Measurements from ENCODE around the gene USP10. TPM values are rescaled to one million over a fixed set of nuclear protein-coding genes. Genes with fewer than 3 reads are reported as not detected.

Gene USP10
- polyA plus RNA-seq, 2 of the 4 experiments (the other 2 are of a cell fraction): 61.5 to 93.5 TPM

DNA sequence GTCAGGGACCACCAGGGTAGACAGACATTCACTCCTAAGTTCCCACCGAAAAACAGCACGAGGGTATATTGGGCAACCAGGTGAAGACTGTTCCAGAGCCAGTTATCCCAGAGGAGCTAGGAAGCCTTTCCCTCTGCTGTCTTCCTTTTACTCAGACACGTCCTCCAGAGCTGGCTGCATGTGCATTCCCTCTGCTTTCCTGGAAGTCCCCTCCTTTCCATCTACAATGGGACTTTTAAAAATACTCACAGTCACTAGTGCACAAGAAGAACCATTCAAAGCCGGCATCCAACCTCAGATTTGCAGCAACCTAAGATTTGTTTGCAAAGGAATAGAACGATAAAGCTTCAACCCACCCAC, 87.4 kb downstream of the USP10 start:
- ATAC-seq: no peak
- Histone ChIP-seq H3K4me2 (no peak overlapping the region), H3K4me3 (no peak overlapping the region), H3K4me1 (no peaks in the 10 kb centered on the region), H3K9me3 (no peaks in the 10 kb centered on the region), H3K27ac (no peak overlapping the region)
- ChIA-PET POLR2A (no interaction called here), CTCF (interaction anchor here (0.6 kb wide), 1 partner anchor 17 kb away, joined by 3 read pairs; no protein-coding TSS in a partner anchor)
- no peak for FAIRE-seq
- TF ChIP-seq, protein P1, sequence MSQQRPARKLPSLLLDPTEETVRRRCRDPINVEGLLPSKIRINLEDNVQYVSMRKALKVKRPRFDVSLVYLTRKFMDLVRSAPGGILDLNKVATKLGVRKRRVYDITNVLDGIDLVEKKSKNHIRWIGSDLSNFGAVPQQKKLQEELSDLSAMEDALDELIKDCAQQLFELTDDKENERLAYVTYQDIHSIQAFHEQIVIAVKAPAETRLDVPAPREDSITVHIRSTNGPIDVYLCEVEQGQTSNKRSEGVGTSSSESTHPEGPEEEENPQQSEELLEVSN (IDR thresholded peaks at IDR 0.05; ENCODE audit: borderline replicate concordance, low read depth): no peak
- TF ChIP-seq JUNB (IDR thresholded peaks at IDR 0.05) (no peak), HOXB13 (CRISPR knock-in tag; IDR thresholded peaks at IDR 0.05; ENCODE audit: low read depth) (no peak), HOXB5 (CRISPR knock-in tag; IDR thresholded peaks at IDR 0.05) (no peak), NPAS2 (CRISPR knock-in tag; IDR thresholded peaks at IDR 0.05; ENCODE audit: borderline replicate concordance) (no peak), HEYL (CRISPR knock-in tag; IDR thresholded peaks at IDR 0.05) (no peak), NR3C1 (IDR thresholded peaks at IDR 0.05) (no peak), KDM1A (IDR thresholded peaks at IDR 0.05; ENCODE audit: low read depth) (no peak), ESRRA (IDR thresholded peaks at IDR 0.05; ENCODE audit: borderline replicate concordance, low read length) (no peak), EP300 (IDR thresholded peaks at IDR 0.05) (no peak)
- TF ChIP-seq, protein P2, sequence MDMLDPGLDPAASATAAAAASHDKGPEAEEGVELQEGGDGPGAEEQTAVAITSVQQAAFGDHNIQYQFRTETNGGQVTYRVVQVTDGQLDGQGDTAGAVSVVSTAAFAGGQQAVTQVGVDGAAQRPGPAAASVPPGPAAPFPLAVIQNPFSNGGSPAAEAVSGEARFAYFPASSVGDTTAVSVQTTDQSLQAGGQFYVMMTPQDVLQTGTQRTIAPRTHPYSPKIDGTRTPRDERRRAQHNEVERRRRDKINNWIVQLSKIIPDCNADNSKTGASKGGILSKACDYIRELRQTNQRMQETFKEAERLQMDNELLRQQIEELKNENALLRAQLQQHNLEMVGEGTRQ (IDR thresholded peaks at IDR 0.05): no peak
- WGBS (ENCODE audit: missing lambda C conversion rate): 79% methylated on average over 5 of the region's 5 CpGs
- no peak for DNase-seq (ENCODE audit: low read depth in 1 of 2, low spot score in 1 of 2)

DNA sequence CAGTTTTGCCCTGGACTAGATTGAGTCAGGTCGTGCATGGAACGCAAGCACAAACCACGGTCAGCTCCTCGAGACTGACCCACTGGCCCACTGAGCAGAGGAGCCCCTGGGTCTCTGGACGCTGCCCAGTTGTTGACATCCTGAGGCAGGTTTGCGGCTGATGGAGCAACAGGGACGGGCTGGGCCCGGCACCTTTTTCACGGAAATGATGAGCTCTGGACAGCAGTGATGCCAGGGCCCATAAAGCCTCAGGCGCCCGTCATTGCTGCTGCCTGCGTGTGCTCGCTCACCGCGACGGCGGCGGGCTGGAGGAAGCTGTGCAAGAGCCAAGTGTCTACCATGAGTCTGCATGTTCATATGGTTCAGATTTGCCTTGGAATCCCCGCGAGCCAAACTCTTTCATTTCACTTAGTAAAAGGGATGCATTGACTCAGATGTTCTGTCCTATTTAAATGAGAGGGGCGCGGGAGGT, 89.2 kb downstream of the USP10 start:
- WGBS (ENCODE audit: missing lambda C conversion rate): 96% methylated on average over 21 of the region's 22 CpGs
- ChIA-PET CTCF (interaction anchor here (0.7 to 2.1 kb wide), 4 partner anchors 9 to 102 kb away, joined by 3 to 6 read pairs (median 3); no protein-coding TSS in a partner anchor), POLR2A (no interaction called here)
- TF ChIP-seq SMC3 (IDR thresholded peaks at IDR 0.05): no peak
- TF ChIP-seq MAFK (IDR thresholded peaks at IDR 0.05; ENCODE audit: partially characterized antibody): no peak
- no peak for TF ChIP-seq RFX5 (IDR thresholded peaks at IDR 0.05)
- TF ChIP-seq FOSB (CRISPR knock-in tag; IDR thresholded peaks at IDR 0.05): no peak
- TF ChIP-seq ZSCAN20 (CRISPR knock-in tag; IDR thresholded peaks at IDR 0.05): no peak
- no peak for TF ChIP-seq ESRRA (IDR thresholded peaks at IDR 0.05; ENCODE audit: borderline replicate concordance, low read length)
- no peak for TF ChIP-seq HOXB5 (CRISPR knock-in tag; IDR thresholded peaks at IDR 0.05)
- TF ChIP-seq KDM5A (IDR thresholded peaks at IDR 0.05): no peak
- TF ChIP-seq NPAS2 (CRISPR knock-in tag; IDR thresholded peaks at IDR 0.05; ENCODE audit: borderline replicate concordance): no peak
- no peak for TF ChIP-seq EHMT2 (IDR thresholded peaks at IDR 0.05; ENCODE audit: low read depth)
- no peak for TF ChIP-seq TFCP2L1 (CRISPR knock-in tag; IDR thresholded peaks at IDR 0.05)
- TF ChIP-seq, protein P1 (IDR thresholded peaks at IDR 0.05; ENCODE audit: borderline replicate concordance, low read depth): no peak
- TF ChIP-seq CHD2 (IDR thresholded peaks at IDR 0.05; ENCODE audit: low read length, partially characterized antibody): no peak
- no peak for TF ChIP-seq CHD4 (IDR thresholded peaks at IDR 0.05; ENCODE audit: borderline replicate concordance)
- TF ChIP-seq FOXS1 (CRISPR knock-in tag; IDR thresholded peaks at IDR 0.05): no peak
- TF ChIP-seq MYC (IDR thresholded peaks at IDR 0.05; ENCODE audit: borderline replicate concordance, low read length): no peak
- no peak for TF ChIP-seq SREBF2 (IDR thresholded peaks at IDR 0.05)
- TF ChIP-seq JUNB (IDR thresholded peaks at IDR 0.05): no peak
- Histone ChIP-seq H3K9me3 (no peaks in the 10 kb centered on the region), H3K27ac (no peak overlapping the region), H3K4me3 (no peak overlapping the region), H3K4me2 (no peak overlapping the region), H3K4me1 (no peaks in the 10 kb centered on the region)
- DNase-seq (ENCODE audit: low read depth in 1 of 2, low spot score in 1 of 2) (no peak), FAIRE-seq (no peak), ATAC-seq (no peak)

All from A549 (cell line).